RWPE2 (cell line): ENCODE measurements around the gene EXOSC10.

Experiments
- ATAC-seq: fragments of 200-7000 bp; cut with Tn5 transposase; 3 replicates; pipeline ENCODE4 v1.9.1; 2021; ENCODE audit warnings: low read depth
- DNase-seq: peaks from one replicate; pipeline ENCODE4 v3.0.0-alpha.2; 2020; ENCODE audit warnings: low spot score
- H3K27ac ChIP-seq: fragments of 450-650 bp; 2 replicates; pipeline ENCODE4 v1.5.1; 2017; ENCODE audit warnings: mild to moderate bottlenecking; ENCODE audit not compliant: poor library complexity, severe bottlenecking
- H3K27me3 ChIP-seq: fragments of 250-450 bp; sonication (Bioruptor Pico); 2 replicates; pipeline ENCODE4 v1.5.1; 2021; ENCODE audit warnings: mild to moderate bottlenecking, moderate library complexity; ENCODE audit not compliant: insufficient read depth, poor library complexity, severe bottlenecking
- H3K36me3 ChIP-seq: fragments of 250-450 bp; sonication (Bioruptor Pico); 2 replicates; pipeline ENCODE4 v1.5.1; 2020; ENCODE audit warnings: low read depth, mild to moderate bottlenecking, moderate library complexity
- H3K4me1 ChIP-seq: fragments of 250-450 bp; sonication (Bioruptor Pico); 2 replicates; pipeline ENCODE4 v1.5.1; 2021; ENCODE audit warnings: mild to moderate bottlenecking, moderate library complexity; ENCODE audit not compliant: insufficient read depth, poor library complexity, severe bottlenecking
- H3K4me3 ChIP-seq: fragments of 250-450 bp; sonication (Bioruptor Pico); 2 replicates; pipeline ENCODE4 v1.5.1; 2021; ENCODE audit warnings: mild to moderate bottlenecking, moderate library complexity; ENCODE audit not compliant: severe bottlenecking
- H3K9me3 ChIP-seq: fragments of 250-450 bp; sonication (Bioruptor Pico); 2 replicates; pipeline ENCODE4 v1.5.1; 2021; ENCODE audit warnings: mild to moderate bottlenecking, moderate library complexity; ENCODE audit not compliant: severe bottlenecking
- CTCF ChIP-seq: fragments of 450-650 bp; IDR thresholded peaks from one replicate; pipeline ENCODE4 v1.5.1; 2017; ENCODE audit warnings: mild to moderate bottlenecking, moderate library complexity; ENCODE audit not compliant: poor library complexity, severe bottlenecking

Gene EXOSC10

GRCh38 chr1:11058026-11058425 lies 41.6 kb downstream of the EXOSC10 start:
- Histone ChIP-seq H3K4me3 (no peak overlapping the region), H3K36me3 (peaks cover 32% of the 10 kb centered on the region), H3K27me3 (no peaks in the 10 kb centered on the region), H3K9me3 (no peaks in the 10 kb centered on the region), H3K27ac (no peak overlapping the region), H3K4me1 (peaks cover 4% of the 10 kb centered on the region)
- ATAC-seq: no peak
- no peak for DNase-seq
- no peak for TF ChIP-seq CTCF

- TF ChIP-seq CTCF: no peak
- Histone ChIP-seq H3K4me1 (peaks cover 4% of the 10 kb centered on the region), H3K36me3 (peaks cover 32% of the 10 kb centered on the region), H3K4me3 (no peak overlapping the region), H3K27me3 (no peaks in the 10 kb centered on the region), H3K27ac (no peak overlapping the region), H3K9me3 (no peaks in the 10 kb centered on the region)
- no peak for ATAC-seq
- DNase-seq: no peak
Observed at GRCh38 chr1:11057477-11057876, 42.2 kb downstream of the EXOSC10 start.

GRCh38 chr1:11056504-11056903 lies 43.2 kb downstream of the EXOSC10 start:
- H3K36me3 ChIP-seq: peaks cover 32% of the 10 kb centered on the region
- no peak for ATAC-seq
- DNase-seq: no peak
- H3K27me3 ChIP-seq: no peaks in the 10 kb centered on the region
- no peak for TF ChIP-seq CTCF
- no peaks in the 10 kb centered on the region for H3K9me3 ChIP-seq
- H3K4me1 ChIP-seq: peaks cover 4% of the 10 kb centered on the region
- no peak overlapping the region for H3K4me3 ChIP-seq
- H3K27ac ChIP-seq: no peak overlapping the region

- H3K36me3 ChIP-seq: peaks cover 32% of the 10 kb centered on the region
- no peak for DNase-seq
Observed at GRCh38 chr1:11055676-11056075, 44.0 kb downstream of the EXOSC10 start.

More at GRCh38 chr1:11055676-11056075, 44.0 kb downstream of the EXOSC10 start:
- no peaks in the 10 kb centered on the region for H3K9me3 ChIP-seq
- H3K27ac ChIP-seq: no peak overlapping the region
- H3K4me1 ChIP-seq: no peaks in the 10 kb centered on the region
- no peak for TF ChIP-seq CTCF
- ATAC-seq: no peak
- no peaks in the 10 kb centered on the region for H3K27me3 ChIP-seq
- H3K4me3 ChIP-seq: no peak overlapping the region
